ENCODE measurements around the gene ZNF778.

- TF ChIP-seq, protein P1, sequence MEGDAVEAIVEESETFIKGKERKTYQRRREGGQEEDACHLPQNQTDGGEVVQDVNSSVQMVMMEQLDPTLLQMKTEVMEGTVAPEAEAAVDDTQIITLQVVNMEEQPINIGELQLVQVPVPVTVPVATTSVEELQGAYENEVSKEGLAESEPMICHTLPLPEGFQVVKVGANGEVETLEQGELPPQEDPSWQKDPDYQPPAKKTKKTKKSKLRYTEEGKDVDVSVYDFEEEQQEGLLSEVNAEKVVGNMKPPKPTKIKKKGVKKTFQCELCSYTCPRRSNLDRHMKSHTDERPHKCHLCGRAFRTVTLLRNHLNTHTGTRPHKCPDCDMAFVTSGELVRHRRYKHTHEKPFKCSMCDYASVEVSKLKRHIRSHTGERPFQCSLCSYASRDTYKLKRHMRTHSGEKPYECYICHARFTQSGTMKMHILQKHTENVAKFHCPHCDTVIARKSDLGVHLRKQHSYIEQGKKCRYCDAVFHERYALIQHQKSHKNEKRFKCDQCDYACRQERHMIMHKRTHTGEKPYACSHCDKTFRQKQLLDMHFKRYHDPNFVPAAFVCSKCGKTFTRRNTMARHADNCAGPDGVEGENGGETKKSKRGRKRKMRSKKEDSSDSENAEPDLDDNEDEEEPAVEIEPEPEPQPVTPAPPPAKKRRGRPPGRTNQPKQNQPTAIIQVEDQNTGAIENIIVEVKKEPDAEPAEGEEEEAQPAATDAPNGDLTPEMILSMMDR (IDR thresholded peaks at IDR 0.05), result no peak
- no peak for TF ChIP-seq POLR2A (IDR thresholded peaks at IDR 0.05)
These were observed 46.9 kb upstream of the ZNF778 start for GRCh38 chr16:89170346-89171215.

Measured in body of pancreas (tissue), 4 donors.